HepG2 (cell line): Measurements from ENCODE around the gene WIPF3. TPM values are rescaled to one million over a fixed set of nuclear protein-coding genes. Genes with fewer than 3 reads are reported as not detected.
A peak's percentile ranks its signal among the peaks of the same experiment; 100 is the strongest.

Source experiments
- ATAC-seq: fragments of 200-7000 bp; cut with Tn5 transposase; 3 replicates; pipeline ENCODE4 v1.9.1; 2020; ENCODE audit warnings: mild to moderate bottlenecking, moderate library complexity
- BruUV-seq: library from RNA; stranded (reverse); fragments of 400-500 nt; replicated peaks from 2 replicates; lab custom pipeline; 2021; lab: Mats Ljungman, UMichigan
- CTCF ChIA-PET: fragments of 300-600 bp; formaldehyde crosslinking; extraction: SDS; loops from one replicate; lab custom pipeline; 2021; ENCODE audit warnings: low total read pairs, inconsistent platforms, low intra/inter-chr PET ratio; lab: Yijun Ruan, JAX
- POLR2A ChIA-PET: fragments of 350-600 bp; sonication (Branson Sonifier 250); formaldehyde crosslinking; loops from one replicate; lab custom pipeline; 2020; ENCODE audit warnings: antibody characterized with exemption, inconsistent platforms; lab: Yijun Ruan, JAX
- DNase-seq: peaks from one replicate; pipeline ENCODE4 v3.0.0-alpha.2; 2015; ENCODE audit warnings: low spot score
- FAIRE-seq: peaks from 3 replicates; lab custom pipeline; 2011; peaks lifted over from hg19 to GRCh38; lab: Jason Lieb, UNC
- H2AFZ ChIP-seq: one replicate; pipeline ENCODE4 v1.6.1; 2011; ENCODE audit warnings: low read length, inconsistent platforms
- H3K27ac ChIP-seq: fragments of 300-600 bp; 3 replicates; pipeline ENCODE4 v1.8.0; 2011; ENCODE audit warnings: mixed run types, mild to moderate bottlenecking, mixed read lengths, low read length, inconsistent platforms; ENCODE audit not compliant: insufficient read depth; ENCODE audit errors: extremely low read length
- H3K27me3 ChIP-seq, 2 experiments: fragments of 200-600 bp in 1 of 2; 2 replicates in 1 of 2; 3 replicates in 1 of 2; pipeline versions ENCODE4 v1.6.0 to v1.8.0; 2011; ENCODE audit warnings: low read length in 2 of 2, mild to moderate bottlenecking in 2 of 2, moderate library complexity in 2 of 2, inconsistent platforms in 1 of 2; ENCODE audit not compliant: insufficient read depth in 2 of 2, control insufficient read depth in 1 of 2
- H3K36me3 ChIP-seq, 2 experiments: fragments of 200-600 bp in 1 of 2; replicated peaks in 1 of 2; 2 replicates in 1 of 2; 3 replicates in 1 of 2; pipeline versions ENCODE4 v1.5.1 to v1.8.0; 2011; ENCODE audit warnings: low read length in 2 of 2, inconsistent platforms in 1 of 2; ENCODE audit not compliant: insufficient read depth in 2 of 2, control insufficient read depth in 1 of 2
- H3K4me1 ChIP-seq: 2 replicates; pipeline ENCODE4 v1.5.1; 2012; ENCODE audit warnings: low read length, inconsistent platforms; ENCODE audit not compliant: insufficient read depth
- H3K4me2 ChIP-seq: 2 replicates; pipeline ENCODE4 v1.6.0; 2011; ENCODE audit warnings: low read depth, low read length, inconsistent platforms
- H3K4me3 ChIP-seq, 3 experiments: fragments of 200-600 bp in 1 of 3; sonication (generic), shearing (Covaris generic) in 1 of 3; replicated peaks in 1 of 3; 2 replicates each; pipeline ENCODE4 v1.5.1; 2011 to 2016; ENCODE audit warnings: low read length in 3 of 3, inconsistent platforms in 2 of 3, low read depth in 2 of 3, mild to moderate bottlenecking in 2 of 3, control low read depth in 1 of 3, mixed read lengths in 1 of 3; ENCODE audit not compliant: insufficient read depth in 1 of 3
- H3K79me2 ChIP-seq: one replicate; pipeline ENCODE4 v1.6.1; 2011; ENCODE audit warnings: low read length, inconsistent platforms; ENCODE audit not compliant: insufficient read depth
- H3K9ac ChIP-seq: 2 replicates; pipeline ENCODE4 v1.6.0; 2011; ENCODE audit warnings: mild to moderate bottlenecking, low read depth, low read length, inconsistent platforms; ENCODE audit not compliant: insufficient read depth
- H3K9me3 ChIP-seq: 2 replicates; pipeline ENCODE4 v1.5.1; 2012; ENCODE audit warnings: mild to moderate bottlenecking, low read length
- H4K20me1 ChIP-seq: 2 replicates; pipeline ENCODE4 v1.6.0; 2011; ENCODE audit warnings: inconsistent platforms, mild to moderate bottlenecking, low read length, moderate library complexity; ENCODE audit not compliant: insufficient read depth
- ELF1 ChIP-seq: sonication (generic); formaldehyde crosslinking; IDR thresholded peaks from 2 replicates; pipeline ENCODE4 v1.4.0; 2020; ENCODE audit warnings: missing genetic modification reagents
- FOSL1 ChIP-seq: sonication (generic); formaldehyde crosslinking; IDR thresholded peaks from 2 replicates; pipeline ENCODE4 v1.9.0; 2021; ENCODE audit warnings: missing genetic modification reagents, borderline replicate concordance
- MLLT10 ChIP-seq: sonication (generic); formaldehyde crosslinking; IDR thresholded peaks from 2 replicates; pipeline ENCODE4 v1.4.0; 2020; ENCODE audit warnings: missing genetic modification reagents
- POGZ ChIP-seq: sonication (generic); formaldehyde crosslinking; IDR thresholded peaks from 2 replicates; pipeline ENCODE4 v1.4.0; 2020; ENCODE audit warnings: mild to moderate bottlenecking, missing genetic modification reagents
- POLR2AphosphoS2 ChIP-seq: IDR thresholded peaks from 2 replicates; pipeline ENCODE4 v1.6.1; 2011; ENCODE audit warnings: low read depth, low read length, improper control_type of control experiment
- REL ChIP-seq: sonication (generic); formaldehyde crosslinking; conservative IDR thresholded peaks from 2 replicates; pipeline ENCODE4 v1.8.0; 2022; ENCODE audit warnings: mild to moderate bottlenecking, missing genetic modification reagents, moderate library complexity
- SAFB2 ChIP-seq: sonication (generic); formaldehyde crosslinking; IDR thresholded peaks from 2 replicates; pipeline ENCODE4 v1.5.1; 2020; ENCODE audit warnings: missing genetic modification reagents, low read depth, mild to moderate bottlenecking, borderline replicate concordance
- SALL1 ChIP-seq: sonication (generic); formaldehyde crosslinking; IDR thresholded peaks from 2 replicates; pipeline ENCODE4 v1.8.0; 2022; ENCODE audit warnings: mild to moderate bottlenecking, missing genetic modification reagents
- U2AF1 ChIP-seq: fragments of 200-400 bp; formaldehyde crosslinking; optimal IDR thresholded peaks from 2 replicates; pipeline ENCODE3; 2017; ENCODE audit warnings: mild to moderate bottlenecking, low read depth, low read length
- XBP1 ChIP-seq: sonication (generic); formaldehyde crosslinking; IDR thresholded peaks from 2 replicates; pipeline ENCODE4 v1.5.0; 2020; ENCODE audit warnings: missing genetic modification reagents
- ZFP36L2 ChIP-seq: sonication (generic); formaldehyde crosslinking; IDR thresholded peaks from 2 replicates; pipeline ENCODE4 v1.4.0; 2020; ENCODE audit warnings: missing genetic modification reagents
- ZKSCAN8 ChIP-seq: IDR thresholded peaks from 2 replicates; pipeline ENCODE4 v1.6.1; 2016; ENCODE audit warnings: borderline replicate concordance, missing genetic modification reagents, missing compliant biosample characterization
- ZNF253 ChIP-seq: sonication (generic); formaldehyde crosslinking; IDR thresholded peaks from 2 replicates; pipeline ENCODE4 v1.8.0; 2022; ENCODE audit warnings: mild to moderate bottlenecking, missing genetic modification reagents, borderline replicate concordance
- ZNF30 ChIP-seq: sonication (generic); formaldehyde crosslinking; IDR thresholded peaks from 2 replicates; pipeline ENCODE4 v1.5.0; 2020; ENCODE audit warnings: mild to moderate bottlenecking, missing genetic modification reagents
- ZNF790 ChIP-seq: sonication (generic); formaldehyde crosslinking; IDR thresholded peaks from 2 replicates; pipeline ENCODE4 v1.8.0; 2022; ENCODE audit warnings: missing genetic modification reagents, mild to moderate bottlenecking, borderline replicate concordance
- ZNF883 ChIP-seq: sonication (generic); formaldehyde crosslinking; IDR thresholded peaks from 2 replicates; pipeline ENCODE4 v1.5.1; 2020; ENCODE audit warnings: mild to moderate bottlenecking, missing genetic modification reagents; ENCODE audit errors: not compliant biosample characterization
- WGBS: methylation state at CpG from one replicate; pipeline ENCODE4 v1.1.6; 2017; ENCODE audit warnings: low lambda C conversion rate; 5-methylcytosine and 5-hydroxymethylcytosine counted together
- in situ Hi-C: cut with HindIII; loops from 2 replicates; pipeline ENCODE4 v1.10.0; 2017; ENCODE audit warnings: low pct_unique_long_range_greater_than_20kb; ENCODE audit not compliant: extremely low pct_ligation_motif_present
- intact Hi-C: fragments of 100-400 bp; cut with micrococcal nuclease; formaldehyde crosslinking; loops from one replicate; pipeline ENCODE4 v1.10.0; 2022; ENCODE audit not compliant: unreplicated experiment
- polyA plus RNA-seq, 8 experiments: library from polyadenylated mRNA; depleted of rRNA in 3 of 8; stranded (reverse) in 7 of 8; unstranded in 1 of 8; fragments of >200 nt; fragmentation: Illumina TruSeq in 4 of 8; extraction: Trizol in 4 of 8; gene quantifications; 2 replicates each; pipeline versions ENCODE4 v1.2.1 to v1.2.3, GENCODE V29; 2011 to 2016; ENCODE audit warnings: low read depth in 4 of 8, missing spikeins in 1 of 8, mixed read lengths in 1 of 8; ENCODE audit not compliant: insufficient read depth in 1 of 8
- total RNA-seq, 5 experiments: library from RNA; depleted of rRNA; stranded (reverse); fragments of >200 nt; fragmentation: Illumina TruSeq; extraction: Trizol; gene quantifications; 2 replicates each; pipeline ENCODE4 v1.2.3, GENCODE V29; 2016; ENCODE audit warnings: low read depth in 1 of 5
- TF ChIP-seq, protein P1 (sequence below): sonication (generic); formaldehyde crosslinking; IDR thresholded peaks from 2 replicates; pipeline ENCODE4 v1.5.0; 2020; ENCODE audit warnings: mild to moderate bottlenecking, missing genetic modification reagents
- TF ChIP-seq, protein P2 (sequence below), 2 experiments: sonication (generic) in 1 of 2; formaldehyde crosslinking in 1 of 2; IDR thresholded peaks; 2 replicates each; pipeline versions ENCODE4 v1.4.0 to v1.6.1; 2016 to 2020; ENCODE audit warnings: borderline replicate concordance in 1 of 2, low read depth in 1 of 2, mild to moderate bottlenecking in 1 of 2, missing genetic modification reagents in 1 of 2

Gene WIPF3
- total and polyA plus RNA-seq, 2 of the 13 experiments (the other 11 are each of a cell fraction or from before 2014, with no cell fraction given): 0.03 TPM; not detected in 1

DNA sequence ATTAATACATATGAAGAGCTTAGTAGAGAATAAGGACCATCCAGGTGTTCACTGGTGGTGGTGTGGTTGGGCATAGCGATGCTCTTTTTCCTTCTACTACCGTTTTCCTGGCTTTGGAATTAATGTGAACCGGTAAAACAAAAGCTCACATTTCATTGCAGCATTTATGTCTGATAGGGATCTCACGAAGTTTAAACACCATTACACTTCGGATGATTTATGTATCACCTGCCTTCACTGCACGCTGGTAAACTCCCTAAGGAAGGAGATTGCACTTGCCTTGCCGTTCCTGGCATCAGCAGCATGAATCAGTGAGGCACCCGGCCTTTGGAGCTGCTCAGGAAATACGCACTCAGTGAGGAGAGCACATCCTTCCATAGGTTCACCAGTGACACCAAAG lies 47.5 kb downstream of the WIPF3 start (continued):
- TF ChIP-seq ZNF30 (CRISPR knock-in tag) (no peak), SALL1 (no peak), POLR2AphosphoS2 (no peak), ZKSCAN8 (CRISPR knock-in tag) (no peak), U2AF1 (no peak), ZFP36L2 (CRISPR knock-in tag) (no peak), ELF1 (CRISPR knock-in tag) (no peak)
- TF ChIP-seq, protein P1, sequence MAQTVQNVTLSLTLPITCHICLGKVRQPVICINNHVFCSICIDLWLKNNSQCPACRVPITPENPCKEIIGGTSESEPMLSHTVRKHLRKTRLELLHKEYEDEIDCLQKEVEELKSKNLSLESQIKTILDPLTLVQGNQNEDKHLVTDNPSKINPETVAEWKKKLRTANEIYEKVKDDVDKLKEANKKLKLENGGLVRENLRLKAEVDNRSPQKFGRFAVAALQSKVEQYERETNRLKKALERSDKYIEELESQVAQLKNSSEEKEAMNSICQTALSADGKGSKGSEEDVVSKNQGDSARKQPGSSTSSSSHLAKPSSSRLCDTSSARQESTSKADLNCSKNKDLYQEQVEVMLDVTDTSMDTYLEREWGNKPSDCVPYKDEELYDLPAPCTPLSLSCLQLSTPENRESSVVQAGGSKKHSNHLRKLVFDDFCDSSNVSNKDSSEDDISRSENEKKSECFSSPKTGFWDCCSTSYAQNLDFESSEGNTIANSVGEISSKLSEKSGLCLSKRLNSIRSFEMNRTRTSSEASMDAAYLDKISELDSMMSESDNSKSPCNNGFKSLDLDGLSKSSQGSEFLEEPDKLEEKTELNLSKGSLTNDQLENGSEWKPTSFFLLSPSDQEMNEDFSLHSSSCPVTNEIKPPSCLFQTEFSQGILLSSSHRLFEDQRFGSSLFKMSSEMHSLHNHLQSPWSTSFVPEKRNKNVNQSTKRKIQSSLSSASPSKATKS: no peak

DNA sequence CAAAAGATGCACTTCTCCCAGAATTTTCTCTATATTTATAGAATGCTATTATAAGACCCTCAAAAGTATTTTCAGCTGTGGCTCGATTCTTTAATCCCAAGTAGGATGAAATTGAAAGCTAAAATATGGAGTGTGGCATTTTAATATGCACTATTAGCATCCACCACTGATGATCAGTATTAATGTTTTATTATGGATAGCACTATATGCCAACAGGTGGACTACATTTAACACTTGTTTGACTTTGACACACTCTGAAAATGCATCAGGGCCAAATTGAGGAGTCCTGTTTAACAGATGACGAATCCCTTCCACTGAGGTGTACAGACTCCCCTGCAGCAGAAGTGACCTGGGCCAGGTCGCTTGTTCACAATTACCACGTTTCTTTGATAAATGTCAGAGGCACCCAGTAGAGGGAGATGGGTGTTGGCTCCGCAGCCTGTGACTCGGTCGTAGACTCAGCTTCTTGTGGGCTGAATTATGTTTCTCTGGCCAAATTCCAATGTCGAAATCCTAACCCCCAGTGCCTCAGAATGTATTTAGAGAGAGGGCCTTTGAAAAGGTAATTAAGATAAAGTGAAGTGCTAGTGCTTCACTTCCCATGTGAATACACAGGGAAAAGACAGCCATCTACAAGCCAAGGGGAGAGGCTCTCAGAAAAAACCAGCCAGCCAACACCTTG lies 48.1 kb downstream of the WIPF3 start:
- BruUV-seq: no TSS peak
- Histone ChIP-seq H3K36me3 (no peaks in the 10 kb centered on the region), H3K4me3 (no peak overlapping the region), H4K20me1 (no peaks in the 10 kb centered on the region), H3K4me2 (no peak overlapping the region), H3K27ac (no peak overlapping the region), H3K9me3 (no peaks in the 10 kb centered on the region), H2AFZ (no peak overlapping the region), H3K79me2 (no peaks in the 10 kb centered on the region), H3K4me1 (no peaks in the 10 kb centered on the region), H3K9ac (no peak overlapping the region), H3K27me3 (peaks cover 3 to 25% of the 10 kb centered on the region in 2 experiments; a peak in 3 of 5 replicates)
- ATAC-seq (peak; percentile 79), FAIRE-seq (no peak), DNase-seq (no peak)
- POLR2A ChIA-PET: no interaction called here
- CTCF ChIA-PET: no interaction called here
- under 1% methylated on average over 8 of the region's 8 CpGs for WGBS
- in situ Hi-C loops: no loop called here
- intact Hi-C loops: no loop called here
- TF ChIP-seq SAFB2 (CRISPR knock-in tag) (no peak), ZNF790 (CRISPR knock-in tag) (no peak), MLLT10 (CRISPR knock-in tag) (no peak), ZNF253 (CRISPR knock-in tag) (no peak), REL (no peak), FOSL1 (CRISPR knock-in tag) (no peak), POGZ (no peak), ZNF883 (CRISPR knock-in tag) (no peak), XBP1 (CRISPR knock-in tag) (no peak)
- TF ChIP-seq, protein P2, sequence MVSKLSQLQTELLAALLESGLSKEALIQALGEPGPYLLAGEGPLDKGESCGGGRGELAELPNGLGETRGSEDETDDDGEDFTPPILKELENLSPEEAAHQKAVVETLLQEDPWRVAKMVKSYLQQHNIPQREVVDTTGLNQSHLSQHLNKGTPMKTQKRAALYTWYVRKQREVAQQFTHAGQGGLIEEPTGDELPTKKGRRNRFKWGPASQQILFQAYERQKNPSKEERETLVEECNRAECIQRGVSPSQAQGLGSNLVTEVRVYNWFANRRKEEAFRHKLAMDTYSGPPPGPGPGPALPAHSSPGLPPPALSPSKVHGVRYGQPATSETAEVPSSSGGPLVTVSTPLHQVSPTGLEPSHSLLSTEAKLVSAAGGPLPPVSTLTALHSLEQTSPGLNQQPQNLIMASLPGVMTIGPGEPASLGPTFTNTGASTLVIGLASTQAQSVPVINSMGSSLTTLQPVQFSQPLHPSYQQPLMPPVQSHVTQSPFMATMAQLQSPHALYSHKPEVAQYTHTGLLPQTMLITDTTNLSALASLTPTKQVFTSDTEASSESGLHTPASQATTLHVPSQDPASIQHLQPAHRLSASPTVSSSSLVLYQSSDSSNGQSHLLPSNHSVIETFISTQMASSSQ (IDR thresholded peaks at IDR 0.05; ENCODE audit: low read depth): no peak
- TF ChIP-seq, protein P2 (CRISPR knock-in tag; IDR thresholded peaks at IDR 0.05; ENCODE audit: borderline replicate concordance): no peak
